ENCODE results near the gene CACNG7.

Gene CACNG7

GRCh38 chr19:53991224-53992113, 82.4 kb downstream of the CACNG7 start, which contains the start of gene CACNG6:
TSS of gene CACNG6 (plus strand) at chr19:53991637. CDS start at chr19:53992878, 1,241 bp downstream.
- Histone ChIP-seq H3K36me3 (ENCODE audit: control insufficient read depth, low read depth, low read length) (no peaks in the 10 kb centered on the region), H3K9ac (ENCODE audit: low read length) (no peak within 1 kb of the TSS), H3K27ac (ENCODE audit: low read length) (no peak within 1 kb of the TSS), H3K27me3 (ENCODE audit: control insufficient read depth, insufficient read depth, low read length) (peaks cover 60% of the 10 kb centered on the region), H3K4me3 (ENCODE audit: low read length) (peak within 1 kb of the TSS; percentile 50), H3K9me3 (ENCODE audit: control insufficient read depth, low read depth, low read length) (no peaks in the 10 kb centered on the region), H3K4me1 (ENCODE audit: control insufficient read depth, low read depth, low read length) (peaks cover 3% of the 10 kb centered on the region)

- no peak overlapping the region for H3K27ac ChIP-seq (ENCODE audit: low read length)
- no peaks in the 10 kb centered on the region for H3K9me3 ChIP-seq (ENCODE audit: control insufficient read depth, low read depth, low read length)
- H3K27me3 ChIP-seq (ENCODE audit: control insufficient read depth, insufficient read depth, low read length), result peaks cover 64% of the 10 kb centered on the region
- H3K9ac ChIP-seq (ENCODE audit: low read length), result no peak overlapping the region
- peaks cover 3% of the 10 kb centered on the region for H3K4me1 ChIP-seq (ENCODE audit: control insufficient read depth, low read depth, low read length)
- no peaks in the 10 kb centered on the region for H3K36me3 ChIP-seq (ENCODE audit: control insufficient read depth, low read depth, low read length)
- H3K4me3 ChIP-seq (ENCODE audit: low read length), result peak overlapping the region; percentile 50
Measured at GRCh38 chr19:53992211-53992610, 83.1 kb downstream of the CACNG7 start.

- Histone ChIP-seq H3K9ac (ENCODE audit: low read length) (no peak overlapping the region), H3K27ac (ENCODE audit: low read length) (no peak overlapping the region), H3K27me3 (ENCODE audit: control insufficient read depth, insufficient read depth, low read length) (peaks cover 63% of the 10 kb centered on the region), H3K36me3 (ENCODE audit: control insufficient read depth, low read depth, low read length) (no peaks in the 10 kb centered on the region), H3K4me3 (ENCODE audit: low read length) (no peak overlapping the region), H3K9me3 (ENCODE audit: control insufficient read depth, low read depth, low read length) (no peaks in the 10 kb centered on the region), H3K4me1 (ENCODE audit: control insufficient read depth, low read depth, low read length) (peaks cover 8% of the 10 kb centered on the region)
Measured at GRCh38 chr19:53992815-53993214, 83.7 kb downstream of the CACNG7 start.

- Histone ChIP-seq H3K9ac (ENCODE audit: low read length) (no peak overlapping the region), H3K9me3 (ENCODE audit: control insufficient read depth, low read depth, low read length) (no peaks in the 10 kb centered on the region), H3K4me1 (ENCODE audit: control insufficient read depth, low read depth, low read length) (peaks cover 12% of the 10 kb centered on the region), H3K4me3 (ENCODE audit: low read length) (no peak overlapping the region), H3K27me3 (ENCODE audit: control insufficient read depth, insufficient read depth, low read length) (peaks cover 66% of the 10 kb centered on the region), H3K27ac (ENCODE audit: low read length) (no peak overlapping the region), H3K36me3 (ENCODE audit: control insufficient read depth, low read depth, low read length) (no peaks in the 10 kb centered on the region)
Measured at GRCh38 chr19:53993448-53993847, 84.4 kb downstream of the CACNG7 start.
